Activated naive CD4-positive, alpha-beta T cell treated with anti-CD3 and anti-CD28 coated beads, Interleukin-2, amount 10 ng/mL, durations not matched to agents 7 days and 5 days (primary cell): Measurements from ENCODE around the gene PALM3.
"Not testable (repeated sequence)": the region's sequence is repeated elsewhere in the genome, so short reads cannot be mapped to it uniquely, and the experiment has no call there.

Experiments
- CTCF ChIA-PET: fragments of 350-600 bp; sonication (Branson Sonifier 250); formaldehyde crosslinking; loops from one replicate; lab custom pipeline; 2021; ENCODE audit warnings: antibody characterized with exemption; lab: Charles Lee
- DNase-seq: peaks from one replicate; pipeline ENCODE4 v3.0.0-alpha.2; 2020
- H3K27ac Mint-ChIP-seq: one replicate; pipeline ENCODE4 v1.8.0; 2021; ENCODE audit warnings: mild to moderate bottlenecking, moderate library complexity, mixed read lengths
- H3K27me3 Mint-ChIP-seq: one replicate; pipeline ENCODE4 v1.8.0; 2021; ENCODE audit warnings: mild to moderate bottlenecking, mixed read lengths
- H3K36me3 Mint-ChIP-seq: one replicate; pipeline ENCODE4 v1.8.0; 2021; ENCODE audit warnings: mixed read lengths
- H3K4me1 Mint-ChIP-seq: one replicate; pipeline ENCODE4 v1.8.0; 2021; ENCODE audit warnings: mixed read lengths
- H3K4me3 Mint-ChIP-seq: one replicate; pipeline ENCODE4 v1.8.0; 2021; ENCODE audit warnings: mild to moderate bottlenecking, moderate library complexity, mixed read lengths
- H3K9me3 Mint-ChIP-seq: one replicate; pipeline ENCODE4 v1.8.0; 2021; ENCODE audit warnings: mixed read lengths

The PALM3 gene

GRCh38 chr19:14050512-14050911 lies 11.4 kb downstream of the PALM3 start:
- H3K9me3 Mint-ChIP-seq, result no peaks in the 10 kb centered on the region
- H3K36me3 Mint-ChIP-seq, result peaks cover 60% of the 10 kb centered on the region
- no peaks in the 10 kb centered on the region for H3K4me1 Mint-ChIP-seq
- peaks cover 9% of the 10 kb centered on the region for H3K27me3 Mint-ChIP-seq
- CTCF ChIA-PET, result interaction anchor here (1.0 to 5.9 kb wide), 2 partner anchors 8 to 9 kb away, joined by 3 to 56 read pairs; no protein-coding TSS in a partner anchor
- DNase-seq, result no peak
- no peak overlapping the region for H3K27ac Mint-ChIP-seq
- H3K4me3 Mint-ChIP-seq, result no peak overlapping the region

GRCh38 chr19:14048443-14049153 lies 13.3 kb downstream of the PALM3 start:
- Mint-ChIP-seq H3K27ac (peak overlapping the region; percentile 49), H3K36me3 (peaks cover 58% of the 10 kb centered on the region), H3K4me1 (no peaks in the 10 kb centered on the region), H3K27me3 (no peaks in the 10 kb centered on the region), H3K4me3 (no peak overlapping the region), H3K9me3 (no peaks in the 10 kb centered on the region)
- DNase-seq, result peak; percentile 80
- CTCF ChIA-PET, result interaction anchor here (0.7 to 5.9 kb wide), 15 partner anchors 11 to 171 kb away, joined by 3 to 56 read pairs (median 3); partner anchors contain the start of gene PODNL1

- not testable (repeated sequence) for H3K4me1 Mint-ChIP-seq
Observed at GRCh38 chr19:14047866-14048265, 14.0 kb downstream of the PALM3 start.

GRCh38 chr19:14042659-14043608 lies 18.9 kb downstream of the PALM3 start:
- CTCF ChIA-PET, result interaction anchor here (0.6 to 2.4 kb wide), 11 partner anchors 8 to 164 kb away, joined by 3 to 11 read pairs (median 3); partner anchors contain the start of genes ASF1B and IL27RA
- DNase-seq, result peak; percentile 63
- Mint-ChIP-seq H3K4me1 (peaks cover 10% of the 10 kb centered on the region), H3K36me3 (peaks cover 50% of the 10 kb centered on the region), H3K27ac (peak overlapping the region; percentile 77)
- H3K4me3 Mint-ChIP-seq, H3K27me3 Mint-ChIP-seq, H3K9me3 Mint-ChIP-seq: not testable (repeated sequence)

More at GRCh38 chr19:14047866-14048265, 14.0 kb downstream of the PALM3 start:
- not testable (repeated sequence) for H3K9me3 Mint-ChIP-seq, DNase-seq, H3K27ac Mint-ChIP-seq, H3K27me3 Mint-ChIP-seq, H3K4me3 Mint-ChIP-seq
- peaks cover 58% of the 10 kb centered on the region for H3K36me3 Mint-ChIP-seq
- CTCF ChIA-PET, result interaction anchor here (0.7 to 5.9 kb wide), 14 partner anchors 11 to 170 kb away, joined by 3 to 56 read pairs (median 4); no protein-coding TSS in a partner anchor

GRCh38 chr19:14039181-14039580 lies 22.7 kb downstream of the PALM3 start:
- H3K9me3 Mint-ChIP-seq, result no peaks in the 10 kb centered on the region
- H3K27ac Mint-ChIP-seq, result no peak overlapping the region
- DNase-seq, result no peak
- H3K4me3 Mint-ChIP-seq, result no peak overlapping the region
- H3K27me3 Mint-ChIP-seq, result no peaks in the 10 kb centered on the region
- H3K36me3 Mint-ChIP-seq, result peaks cover 40% of the 10 kb centered on the region
- H3K4me1 Mint-ChIP-seq, result peaks cover 27% of the 10 kb centered on the region
- CTCF ChIA-PET, result interaction anchor here (0.6 to 0.8 kb wide), 2 partner anchors 18 to 22 kb away, joined by 3 read pairs; no protein-coding TSS in a partner anchor

GRCh38 chr19:14035706-14036105 lies 26.2 kb downstream of the PALM3 start:
- Mint-ChIP-seq H3K4me1 (peaks cover 37% of the 10 kb centered on the region), H3K4me3 (no peak overlapping the region), H3K27me3 (peaks cover 7% of the 10 kb centered on the region), H3K9me3 (no peaks in the 10 kb centered on the region), H3K27ac (no peak overlapping the region), H3K36me3 (peaks cover 39% of the 10 kb centered on the region)
- DNase-seq, result no peak
- CTCF ChIA-PET, result no interaction called here

- H3K27ac Mint-ChIP-seq, DNase-seq, H3K4me3 Mint-ChIP-seq, H3K9me3 Mint-ChIP-seq: not testable (repeated sequence)
- CTCF ChIA-PET, result interaction anchor here (1.3 kb wide), 1 partner anchor 18 kb away, joined by 3 read pairs; no protein-coding TSS in a partner anchor
- peaks cover 37% of the 10 kb centered on the region for H3K36me3 Mint-ChIP-seq
- H3K27me3 Mint-ChIP-seq, result peaks cover 12% of the 10 kb centered on the region
- peaks cover 41% of the 10 kb centered on the region for H3K4me1 Mint-ChIP-seq
Observed at GRCh38 chr19:14035159-14035558, 26.7 kb downstream of the PALM3 start.

GRCh38 chr19:14033946-14034345 lies 27.9 kb downstream of the PALM3 start:
- Mint-ChIP-seq H3K4me3 (peak overlapping the region; percentile 96), H3K4me1 (peaks cover 43% of the 10 kb centered on the region), H3K27me3 (peaks cover 16% of the 10 kb centered on the region), H3K27ac (peak overlapping the region; percentile 0), H3K36me3 (peaks cover 27% of the 10 kb centered on the region), H3K9me3 (no peaks in the 10 kb centered on the region)
- no peak for DNase-seq
- CTCF ChIA-PET, result interaction anchor here (0.9 to 1.3 kb wide), 2 partner anchors 19 to 38 kb away, joined by 3 read pairs; no protein-coding TSS in a partner anchor

- peaks cover 15% of the 10 kb centered on the region for H3K36me3 Mint-ChIP-seq
- peak within 1 kb of the TSS; percentile 92 for H3K27ac Mint-ChIP-seq
- CTCF ChIA-PET, result interaction anchor here (0.8 to 2.3 kb wide), 13 partner anchors 8 to 152 kb away, joined by 3 to 12 read pairs (median 3); partner anchors contain the start of gene MISP3
- DNase-seq, result peak; percentile 91
- H3K9me3 Mint-ChIP-seq, result no peaks in the 10 kb centered on the region
- peaks cover 42% of the 10 kb centered on the region for H3K4me1 Mint-ChIP-seq
- peak within 1 kb of the TSS; percentile 96 for H3K4me3 Mint-ChIP-seq
- peaks cover 30% of the 10 kb centered on the region for H3K27me3 Mint-ChIP-seq
Observed at GRCh38 chr19:14031719-14032480, 30.0 kb downstream of the PALM3 start, which contains the start of gene IL27RA. Gene IL27RA, plus strand, starts transcription at chr19:14031762. Its CDS starts 111 bp downstream, at chr19:14031873.

- CTCF ChIA-PET, result interaction anchor here (0.8 to 2.3 kb wide), 12 partner anchors 9 to 152 kb away, joined by 3 to 12 read pairs (median 4); partner anchors contain the start of gene MISP3
- Mint-ChIP-seq H3K4me3 (peak overlapping the region; percentile 96), H3K27me3 (peaks cover 30% of the 10 kb centered on the region), H3K4me1 (peaks cover 45% of the 10 kb centered on the region), H3K27ac (peak overlapping the region; percentile 92), H3K36me3 (peaks cover 12% of the 10 kb centered on the region), H3K9me3 (no peaks in the 10 kb centered on the region)
- DNase-seq, result no peak
Observed at GRCh38 chr19:14030997-14031718, 30.7 kb downstream of the PALM3 start.

- no peak for DNase-seq
- H3K27me3 Mint-ChIP-seq, result peaks cover 30% of the 10 kb centered on the region
- CTCF ChIA-PET, result interaction anchor here (0.6 kb wide), 1 partner anchor 86 kb away, joined by 3 read pairs; no protein-coding TSS in a partner anchor
- H3K27ac Mint-ChIP-seq, result no peak overlapping the region
- peaks cover 42% of the 10 kb centered on the region for H3K4me1 Mint-ChIP-seq
- H3K4me3 Mint-ChIP-seq, result no peak overlapping the region
- H3K9me3 Mint-ChIP-seq, result no peaks in the 10 kb centered on the region
- peaks cover 8% of the 10 kb centered on the region for H3K36me3 Mint-ChIP-seq
Observed at GRCh38 chr19:14028901-14029300, 33.0 kb downstream of the PALM3 start.

GRCh38 chr19:14027856-14028450 lies 33.9 kb downstream of the PALM3 start, which contains the start of gene RLN3:
Gene RLN3, plus strand, starts transcription at chr19:14028148. Its CDS starts 57 bp downstream, at chr19:14028205.
- peaks cover 47% of the 10 kb centered on the region for H3K4me1 Mint-ChIP-seq
- no peak within 1 kb of the TSS for H3K4me3 Mint-ChIP-seq
- H3K36me3 Mint-ChIP-seq, result peaks cover 6% of the 10 kb centered on the region
- no peaks in the 10 kb centered on the region for H3K9me3 Mint-ChIP-seq
- H3K27me3 Mint-ChIP-seq, result peaks cover 30% of the 10 kb centered on the region
- CTCF ChIA-PET, result no interaction called here
- no peak for DNase-seq
- H3K27ac Mint-ChIP-seq, result no peak within 1 kb of the TSS
